K562 (cell line): ENCODE data around the gene LPIN1. TPM values are rescaled to one million over a fixed set of nuclear protein-coding genes. Genes with fewer than 3 reads are reported as not detected.

ENCODE experiments used
- ATAC-seq: fragments of 200-7000 bp; cut with Tn5 transposase; 3 replicates; pipeline ENCODE4 v1.9.1; 2020; ENCODE audit warnings: moderate library complexity
- BruUV-seq: library from RNA; stranded (reverse); fragments of 400-500 nt; replicated peaks from 2 replicates; lab custom pipeline; 2021; lab: Mats Ljungman, UMichigan
- CTCF ChIA-PET: fragments of 300-600 bp; formaldehyde crosslinking; extraction: SDS; loops from one replicate; lab custom pipeline; 2021; ENCODE audit warnings: low intra/inter-chr PET ratio; lab: Yijun Ruan, JAX
- POLR2A ChIA-PET: fragments of 300-600, 350-650 bp; sonication (Branson Sonifier 250); formaldehyde crosslinking; extraction: SDS; loops from one replicate; lab custom pipeline; 2021; ENCODE audit warnings: antibody characterized with exemption, inconsistent platforms; lab: Yijun Ruan, JAX
- DNase-seq, 4 experiments: peaks; one replicate each; pipeline versions ENCODE4 v3.0.0 to v3.0.0-alpha.2; 2011 to 2018; ENCODE audit warnings: low spot score in 3 of 4, mixed read lengths in 3 of 4; ENCODE audit errors: extremely low read depth in 1 of 4
- FAIRE-seq: peaks from 2 replicates; lab custom pipeline; 2011; peaks lifted over from hg19 to GRCh38; lab: Jason Lieb, UNC
- H2AFZ ChIP-seq: 2 replicates; pipeline ENCODE4 v1.6.0; 2011; ENCODE audit warnings: low read depth, low read length, control low read depth, inconsistent platforms
- H3K27ac ChIP-seq: fragments of 200-600 bp; 3 replicates; pipeline ENCODE4 v1.8.0; 2011; ENCODE audit warnings: low read depth, mild to moderate bottlenecking, control low read depth, inconsistent platforms, low read length, moderate library complexity, mixed read lengths; ENCODE audit errors: extremely low read depth
- H3K27me3 ChIP-seq, 2 experiments: fragments of 300-600 bp in 1 of 2; 2 replicates in 1 of 2; 3 replicates in 1 of 2; pipeline versions ENCODE4 v1.6.0 to v1.8.0; 2011; ENCODE audit warnings: inconsistent platforms in 2 of 2, low read length in 2 of 2, mild to moderate bottlenecking in 1 of 2, mixed read lengths in 1 of 2, moderate library complexity in 1 of 2; ENCODE audit not compliant: control insufficient read depth in 2 of 2, insufficient read depth in 2 of 2
- H3K36me3 ChIP-seq: fragments of 300-600 bp; 3 replicates; pipeline ENCODE4 v1.8.0; 2011; ENCODE audit warnings: mild to moderate bottlenecking, low read length, inconsistent platforms; ENCODE audit not compliant: control insufficient read depth, insufficient read depth
- H3K4me1 ChIP-seq, 2 experiments: fragments of 200-600 bp in 1 of 2; replicated peaks in 1 of 2; 2 replicates in 1 of 2; 3 replicates in 1 of 2; pipeline versions ENCODE4 v1.5.1 to v1.8.0; 2011; ENCODE audit warnings: inconsistent platforms in 2 of 2, low read length in 2 of 2, mild to moderate bottlenecking in 1 of 2, mixed read lengths in 1 of 2, moderate library complexity in 1 of 2; ENCODE audit not compliant: control insufficient read depth in 2 of 2, insufficient read depth in 2 of 2
- H3K4me2 ChIP-seq: 2 replicates; pipeline ENCODE4 v1.6.1; 2011; ENCODE audit warnings: low read length, control low read depth, inconsistent platforms, mixed read lengths; ENCODE audit not compliant: insufficient read depth
- H3K4me3 ChIP-seq: fragments of 200-600 bp; sonication (generic), shearing (Covaris generic); 2 replicates; pipeline ENCODE4 v1.5.1; 2016; ENCODE audit warnings: control low read depth, inconsistent platforms
- H3K79me2 ChIP-seq: fragments of 200-600 bp; 3 replicates; pipeline ENCODE4 v1.8.0; 2011; ENCODE audit warnings: low read length, inconsistent platforms; ENCODE audit not compliant: control insufficient read depth, insufficient read depth
- H3K9ac ChIP-seq, 2 experiments: 2 replicates each; pipeline versions ENCODE4 v1.6.0 to v1.6.1; 2011; ENCODE audit warnings: low read depth in 2 of 2, low read length in 2 of 2, control low read depth in 1 of 2, inconsistent platforms in 1 of 2, mild to moderate bottlenecking in 1 of 2, mixed read lengths in 1 of 2; ENCODE audit not compliant: insufficient read depth in 1 of 2
- H3K9me1 ChIP-seq: one replicate; pipeline ENCODE4 v1.6.0; 2011; ENCODE audit warnings: inconsistent platforms, mild to moderate bottlenecking, low read length, moderate library complexity; ENCODE audit not compliant: control insufficient read depth, insufficient read depth
- H3K9me3 ChIP-seq: replicated peaks from 2 replicates; pipeline ENCODE4 v1.5.1; 2011; ENCODE audit warnings: low read depth, low read length, inconsistent platforms; ENCODE audit not compliant: control insufficient read depth, insufficient read depth
- H4K20me1 ChIP-seq: replicated peaks from 2 replicates; pipeline ENCODE4 v1.6.1; 2011; ENCODE audit warnings: low read length, inconsistent platforms, mixed read lengths; ENCODE audit not compliant: control insufficient read depth, insufficient read depth
- ARID1B ChIP-seq: fragments of 450-650 bp; IDR thresholded peaks from 2 replicates; pipeline ENCODE4 v1.6.1; 2016; ENCODE audit warnings: antibody characterized with exemption, mild to moderate bottlenecking, inconsistent platforms
- BRF2 ChIP-seq: IDR thresholded peaks from 3 replicates; pipeline ENCODE4 v1.6.1; 2011; ENCODE audit warnings: borderline replicate concordance, mild to moderate bottlenecking; ENCODE audit not compliant: insufficient read length, insufficient read depth
- E2F6 ChIP-seq, 2 experiments: IDR thresholded peaks; 2 replicates each; pipeline ENCODE4 v1.6.1; 2011; ENCODE audit warnings: borderline replicate concordance in 1 of 2, control low read depth in 1 of 2, low read depth in 1 of 2, low read length in 1 of 2, mild to moderate bottlenecking in 1 of 2, mixed read lengths in 1 of 2, moderate library complexity in 1 of 2; ENCODE audit not compliant: insufficient read depth in 1 of 2, insufficient read length in 1 of 2, poor library complexity in 1 of 2, severe bottlenecking in 1 of 2; ENCODE audit errors: extremely low read depth in 1 of 2
- ESRRA ChIP-seq: fragments of 450-650 bp; IDR thresholded peaks from 2 replicates; pipeline ENCODE4 v1.6.1; 2014; ENCODE audit warnings: low read depth, mild to moderate bottlenecking, moderate library complexity, borderline replicate concordance
- FOXA3 ChIP-seq, 2 experiments: fragments of 450-650 bp in 1 of 2; sonication (generic) in 1 of 2; formaldehyde crosslinking; IDR thresholded peaks in 1 of 2; conservative IDR thresholded peaks in 1 of 2; 2 replicates each; pipeline versions ENCODE4 v1.4.0 to v1.8.0; 2020 to 2022; ENCODE audit warnings: mild to moderate bottlenecking in 2 of 2, missing genetic modification reagents in 1 of 2
- FOXJ2 ChIP-seq: fragments of 200-800 bp; sonication (Bioruptor generic); IDR thresholded peaks from 2 replicates; pipeline ENCODE4 v1.6.1; 2016; ENCODE audit warnings: missing genetic modification characterization, missing compliant biosample characterization
- ZNF282 ChIP-seq: sonication (generic); formaldehyde crosslinking; IDR thresholded peaks from 2 replicates; pipeline ENCODE4 v1.8.1; 2023; ENCODE audit warnings: missing genetic modification reagents
- ZNF655 ChIP-seq: fragments of 250-450 bp; sonication (Bioruptor Pico); IDR thresholded peaks from 2 replicates; pipeline ENCODE4 v1.5.0; 2021
- WGBS: fragments of 100-300 bp; shearing (Covaris generic); methylation state at CpG from one replicate; pipeline ENCODE4 v1.1.6; 2016; ENCODE audit warnings: low coverage, mixed read lengths; ENCODE audit not compliant: insufficient coverage; ENCODE audit errors: missing lambda C conversion rate; 5-methylcytosine and 5-hydroxymethylcytosine counted together
- in situ Hi-C: fragments of 300-500 bp; cut with MboI; formaldehyde crosslinking; loops from 4 replicates; pipeline ENCODE4 v1.15.0; 2018; ENCODE audit warnings: inconsistent platforms, mixed read lengths
- intact Hi-C: fragments of 100-400 bp; cut with micrococcal nuclease; formaldehyde crosslinking; loops from 2 replicates; pipeline ENCODE4 v1.14.2; 2022
- polyA plus RNA-seq, 8 experiments: library from polyadenylated mRNA; depleted of rRNA in 4 of 8; stranded (reverse) in 5 of 8; unstranded in 3 of 8; fragments of >200 nt; fragmentation: Nextera tagmentation in 2 of 8; fragmentation: Illumina TruSeq in 1 of 8; extraction: Ambion mirVana in 2 of 8; extraction: Trizol in 1 of 8; gene quantifications; 2 replicates each; pipeline versions ENCODE4 v1.2.1 to v1.2.3, GENCODE V29; 2011 to 2014; ENCODE audit warnings: inconsistent platforms in 1 of 8, missing spikeins in 1 of 8
- total RNA-seq, 7 experiments: library from RNA; depleted of rRNA in 6 of 7; stranded (reverse); fragments of >200 nt in 6 of 7; fragmentation: Illumina TruSeq in 2 of 7; extraction: Trizol in 2 of 7; gene quantifications; 2 replicates each; pipeline versions ENCODE4 v1.2.1 to v1.2.3, GENCODE V29; 2011 to 2021; ENCODE audit warnings: low replicate concordance in 1 of 7

LPIN1 gene
- total and polyA plus RNA-seq, 9 of the 15 experiments (the other 6 are each of a cell fraction or from before 2014, with no cell fraction given), result 9.2 to 84.0 (median 27.8) TPM

- TF ChIP-seq FOXA3 (CRISPR knock-in tag; conservative IDR thresholded peaks at IDR 0.05 in 1 of 2, IDR thresholded peaks at IDR 0.05 in 1 of 2) (no peak), ZNF282 (CRISPR knock-in tag) (no peak), FOXJ2 (no peak), E2F6 (IDR thresholded peaks at IDR 0.05; ENCODE audit: borderline replicate concordance in 1 of 2, extremely low read depth in 1 of 2, insufficient read depth in 1 of 2, insufficient read length in 1 of 2, low read depth in 1 of 2, low read length in 1 of 2, poor library complexity in 1 of 2, severe bottlenecking in 1 of 2) (no peak), ARID1B (no peak), BRF2 (no peak), ZNF655 (CRISPR knock-in tag) (no peak), ESRRA (no peak)
- no peak overlapping the region for H3K4me3 ChIP-seq
- peaks cover 32 to 46% of the 10 kb centered on the region in 2 experiments; a peak in 4 of 5 replicates for H3K4me1 ChIP-seq
- FAIRE-seq (no peak), DNase-seq (no peak), ATAC-seq (no peak)
- ChIA-PET POLR2A (interaction anchor here (1.2 to 1.4 kb wide), 2 partner anchors 8 to 19 kb away, joined by 3 to 4 read pairs; no protein-coding TSS in a partner anchor), CTCF (no interaction called here)
- WGBS, result 59% methylated on average over 3 of the region's 3 CpGs
- in situ Hi-C loops (no loop called here), intact Hi-C loops (no loop called here)
- no peaks in the 10 kb centered on the region for H3K9me1 ChIP-seq
- H4K20me1 ChIP-seq, result no peaks in the 10 kb centered on the region
- peaks cover 5% of the 10 kb centered on the region; the same call in 1 of the 2 replicates for H3K9me3 ChIP-seq
- H3K27ac ChIP-seq, result no peak overlapping the region
- peaks cover 0 to under 1% of the 10 kb centered on the region in 2 experiments; a peak in 1 of 5 replicates for H3K27me3 ChIP-seq
- peak overlapping the region in 1 of 2 experiments; percentile 15; a peak in 1 of 4 replicates for H3K9ac ChIP-seq
- no peaks in the 10 kb centered on the region for H3K36me3 ChIP-seq
- H2AFZ ChIP-seq, result peak overlapping the region; percentile 53
- H3K4me2 ChIP-seq, result no peak overlapping the region
- BruUV-seq, result no TSS peak
- no peaks in the 10 kb centered on the region; the same call in 2 of the 3 replicates for H3K79me2 ChIP-seq
These were observed 5.7 kb upstream of the LPIN1 start for GRCh38 chr2:11740723-11741122.
